Neural cell (in vitro differentiated cells): ENCODE data around the gene SEMA6C. TPM values are rescaled to one million over a fixed set of nuclear protein-coding genes. Genes with fewer than 3 reads are reported as not detected.

Experiments
- H2AFZ ChIP-seq: fragments of 200-600, 300-800 bp; sonication (generic), shearing (Covaris generic); 2 replicates; pipeline ENCODE4 v1.6.0; 2014; ENCODE audit warnings: low read depth, mild to moderate bottlenecking, antibody characterized with exemption, low read length, moderate library complexity
- H3F3A ChIP-seq: fragments of 200-600 bp; shearing (Covaris generic); 2 replicates; pipeline ENCODE4 v1.6.1; 2016; ENCODE audit warnings: mild to moderate bottlenecking, moderate library complexity, mixed read lengths, antibody characterized with exemption, low read length; ENCODE audit not compliant: insufficient read depth, poor library complexity, severe bottlenecking
- H3K27ac ChIP-seq: fragments of 200-600, 300-800 bp; sonication (generic), shearing (Covaris generic); 2 replicates; pipeline ENCODE4 v1.5.1; 2014; ENCODE audit warnings: mild to moderate bottlenecking, low read length, moderate library complexity
- H3K27me3 ChIP-seq: fragments of 300-800, 200-600 bp; sonication (generic), shearing (Covaris generic); 2 replicates; pipeline ENCODE4 v1.6.0; 2014; ENCODE audit warnings: mild to moderate bottlenecking, low read depth, low read length, moderate library complexity; ENCODE audit not compliant: insufficient read depth
- H3K36me3 ChIP-seq: fragments of 300-800, 200-600 bp; sonication (generic), shearing (Covaris generic); 2 replicates; pipeline ENCODE4 v1.5.1; 2014; ENCODE audit warnings: mild to moderate bottlenecking, antibody characterized with exemption, low read length, moderate library complexity; ENCODE audit not compliant: insufficient read depth
- H3K4me2 ChIP-seq: fragments of 300-800, 200-600 bp; sonication (generic), shearing (Covaris generic); 2 replicates; pipeline ENCODE4 v1.6.0; 2014; ENCODE audit warnings: mild to moderate bottlenecking, low read length
- H3K4me3 ChIP-seq: fragments of 300-800, 200-600 bp; sonication (generic), shearing (Covaris generic); 2 replicates; pipeline ENCODE4 v1.5.1; 2014; ENCODE audit warnings: mild to moderate bottlenecking, low read length, moderate library complexity
- H3K79me2 ChIP-seq: fragments of 200-600 bp; shearing (Covaris generic); replicated peaks from 2 replicates; pipeline ENCODE4 v1.6.0; 2014; ENCODE audit warnings: mild to moderate bottlenecking, low read length, moderate library complexity; ENCODE audit not compliant: insufficient read depth
- H3K9ac ChIP-seq: fragments of 300-800, 200-600 bp; sonication (generic), shearing (Covaris generic); 2 replicates; pipeline ENCODE4 v1.6.1; 2016; ENCODE audit warnings: mild to moderate bottlenecking, low read length, mixed read lengths
- H3K9me2 ChIP-seq: fragments of 200-600 bp; shearing (Covaris generic); 2 replicates; pipeline ENCODE4 v1.6.1; 2016; ENCODE audit warnings: mild to moderate bottlenecking, low read length, mixed read lengths; ENCODE audit not compliant: insufficient read depth
- H3K9me3 ChIP-seq: fragments of 200-600, 300-800 bp; sonication (generic), shearing (Covaris generic); 2 replicates; pipeline ENCODE4 v1.6.1; 2016; ENCODE audit warnings: mild to moderate bottlenecking, mixed run types, low read length, moderate library complexity, mixed read lengths
- H4K20me1 ChIP-seq: fragments of 200-600 bp; shearing (Covaris generic); 2 replicates; pipeline ENCODE4 v1.6.1; 2016; ENCODE audit warnings: mild to moderate bottlenecking, mixed run types; ENCODE audit not compliant: insufficient read depth
- CTCF ChIP-seq: fragments of 450-650 bp; IDR thresholded peaks from 2 replicates; pipeline ENCODE4 v1.5.1; 2014; ENCODE audit warnings: antibody characterized with exemption, mild to moderate bottlenecking, moderate library complexity; ENCODE audit not compliant: poor library complexity, severe bottlenecking
- EP300 ChIP-seq: fragments of 450-650 bp; conservative IDR thresholded peaks from 2 replicates; pipeline ENCODE4 v1.6.1; 2014; ENCODE audit warnings: antibody characterized with exemption, mild to moderate bottlenecking, moderate library complexity; ENCODE audit not compliant: poor library complexity, severe bottlenecking
- EZH2 ChIP-seq: fragments of 200-600, 300-800 bp; shearing (Covaris generic), sonication (generic); IDR thresholded peaks from 2 replicates; pipeline ENCODE4 v1.6.1; 2014; ENCODE audit warnings: antibody characterized with exemption, low read length, borderline replicate concordance, mild to moderate bottlenecking; ENCODE audit not compliant: insufficient read depth, poor library complexity, severe bottlenecking
- MXI1 ChIP-seq: fragments of 450-650 bp; conservative IDR thresholded peaks from 2 replicates; pipeline ENCODE4 v1.6.1; 2014; ENCODE audit warnings: antibody characterized with exemption, mild to moderate bottlenecking; ENCODE audit not compliant: poor library complexity, severe bottlenecking
- POLR2AphosphoS5 ChIP-seq: IDR thresholded peaks from 2 replicates; pipeline ENCODE4 v1.6.1; 2012
- RAD21 ChIP-seq: fragments of 450-650 bp; conservative IDR thresholded peaks from 2 replicates; pipeline ENCODE4 v1.6.1; 2014; ENCODE audit warnings: antibody characterized with exemption, mild to moderate bottlenecking, moderate library complexity
- REST ChIP-seq: IDR thresholded peaks from 2 replicates; pipeline ENCODE4 v1.6.1; 2012; ENCODE audit warnings: borderline replicate concordance
- SMC3 ChIP-seq: fragments of 450-650 bp; conservative IDR thresholded peaks from 2 replicates; pipeline ENCODE4 v1.6.1; 2014; ENCODE audit warnings: antibody characterized with exemption, mild to moderate bottlenecking, moderate library complexity; ENCODE audit not compliant: poor library complexity
- TAF1 ChIP-seq: IDR thresholded peaks from 2 replicates; pipeline ENCODE4 v1.6.1; 2012; ENCODE audit warnings: low read depth
- polyA plus RNA-seq: library from polyadenylated mRNA; depleted of rRNA; stranded (reverse); fragments of >200 nt; gene quantifications from 2 replicates; pipeline ENCODE4 v1.2.3, GENCODE V29; 2014

The SEMA6C gene
- polyA plus RNA-seq, 1 donor from 2014 or later: 32.5 TPM

GRCh38 chr1:151134396-151134795, 12.0 kb downstream of the SEMA6C start:
- TF ChIP-seq CTCF: no peak
- TF ChIP-seq TAF1: no peak
- no peaks in the 10 kb centered on the region for H3K27me3 ChIP-seq
- H3K36me3 ChIP-seq: peaks cover 6% of the 10 kb centered on the region

GRCh38 chr1:151133018-151133806, 13.2 kb downstream of the SEMA6C start:
- no peaks in the 10 kb centered on the region for H4K20me1 ChIP-seq
- H3F3A ChIP-seq: no peaks in the 10 kb centered on the region
- peaks cover 6% of the 10 kb centered on the region for H3K36me3 ChIP-seq
- no peak overlapping the region for H3K4me3 ChIP-seq
- H3K79me2 ChIP-seq: no peaks in the 10 kb centered on the region
- no peak overlapping the region for H3K27ac ChIP-seq
- no peak overlapping the region for H3K4me2 ChIP-seq
- H3K27me3 ChIP-seq: no peaks in the 10 kb centered on the region
- no peak overlapping the region for H3K9ac ChIP-seq
- H2AFZ ChIP-seq: no peak overlapping the region
- no peaks in the 10 kb centered on the region for H3K9me3 ChIP-seq
- TF ChIP-seq SMC3 (no peak), REST (no peak), POLR2AphosphoS5 (no peak), CTCF (no peak), MXI1 (no peak), RAD21 (no peak), EP300 (no peak), TAF1 (no peak), EZH2 (no peak)
- no peaks in the 10 kb centered on the region for H3K9me2 ChIP-seq

More at GRCh38 chr1:151134396-151134795, 12.0 kb downstream of the SEMA6C start:
- Histone ChIP-seq H3K9me2 (no peaks in the 10 kb centered on the region), H3K9me3 (no peaks in the 10 kb centered on the region), H3F3A (no peaks in the 10 kb centered on the region), H2AFZ (no peak overlapping the region), H3K4me2 (no peak overlapping the region), H3K79me2 (no peaks in the 10 kb centered on the region), H3K27ac (no peak overlapping the region), H3K9ac (no peak overlapping the region), H3K4me3 (no peak overlapping the region), H4K20me1 (no peaks in the 10 kb centered on the region)
